DMS153 treated with DMSO at 0.1 percent for 48 hours (cell line): ENCODE measurements around the gene TREX2.
"Not testable (repeated sequence)": the region's sequence is repeated elsewhere in the genome, so short reads cannot be mapped to it uniquely, and the experiment has no call there.

Experiments used
- DNase-seq: peaks from one replicate; lab custom pipeline; 2025; ENCODE audit not compliant: unreplicated experiment; lab: John Stamatoyannopoulos, UW

The TREX2 gene

DNA sequence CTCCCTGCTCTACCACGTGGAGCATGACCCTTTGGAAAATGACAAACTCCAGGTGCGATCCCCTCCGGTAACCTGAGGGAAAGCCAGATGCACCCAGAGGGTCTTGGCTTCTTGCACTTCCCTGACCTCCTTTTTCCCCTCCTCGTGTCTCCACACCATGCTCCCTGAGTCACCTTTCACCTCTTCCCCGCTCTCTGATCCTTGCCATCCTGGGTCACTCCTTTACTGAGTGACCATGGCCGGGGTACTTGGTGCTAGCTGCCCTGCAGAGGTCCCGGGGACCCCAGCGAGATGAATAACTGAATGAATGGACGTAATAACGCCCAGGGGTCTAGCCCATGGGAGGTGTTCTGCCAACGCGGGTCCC lies 35.0 kb downstream of the TREX2 start:
- DNase-seq, result no peak

DNA sequence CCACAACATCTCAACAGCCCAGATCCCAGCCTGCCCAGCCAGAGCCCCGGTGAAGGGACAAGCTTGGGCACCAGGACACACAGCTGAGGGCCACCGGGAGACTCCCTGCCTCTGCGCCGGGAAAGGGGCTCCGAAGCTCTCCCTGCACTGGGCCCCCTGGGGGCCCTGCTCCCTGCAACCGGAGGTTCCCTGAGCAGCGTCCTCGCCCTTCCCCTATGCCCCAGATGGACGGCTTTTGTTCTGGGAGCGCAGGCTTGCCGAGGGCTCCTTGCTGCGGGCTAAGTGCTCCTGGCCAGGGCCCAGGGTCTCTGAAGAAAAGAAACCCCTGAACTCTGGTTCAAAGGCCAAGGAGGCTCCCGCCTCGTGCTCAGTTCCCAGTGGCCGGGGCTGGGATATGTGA lies 35.5 kb downstream of the TREX2 start:
- DNase-seq, result no peak

GRCh38 chrX:153409414-153410101 lies 36.3 kb downstream of the TREX2 start:
- no peak for DNase-seq

GRCh38 chrX:153408871-153409351 lies 36.9 kb downstream of the TREX2 start:
- no peak for DNase-seq

GRCh38 chrX:153408221-153408721 lies 37.6 kb downstream of the TREX2 start:
- DNase-seq, result no peak

DNA sequence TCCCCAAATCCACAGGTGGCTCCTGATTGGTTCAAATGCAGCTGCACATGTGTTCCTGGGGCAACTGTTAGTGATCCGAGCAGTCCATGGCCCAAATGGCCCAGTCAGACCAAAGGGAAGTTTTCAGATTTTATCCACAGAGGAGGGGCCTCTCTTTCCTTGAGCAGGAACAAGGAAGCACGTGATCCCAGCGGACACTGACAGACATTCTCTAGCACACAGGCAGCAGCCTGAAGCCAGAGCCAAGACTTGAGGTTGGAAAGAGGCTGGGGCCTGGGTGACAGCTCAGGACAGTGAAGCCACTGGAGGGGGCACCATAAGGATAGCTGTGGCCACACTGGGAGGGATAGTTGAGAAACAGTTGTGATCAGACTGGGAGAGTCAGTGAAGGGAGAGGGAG lies 38.1 kb downstream of the TREX2 start:
- no peak for DNase-seq

GRCh38 chrX:153406903-153407302 lies 39.0 kb downstream of the TREX2 start:
- DNase-seq, result no peak

DNA sequence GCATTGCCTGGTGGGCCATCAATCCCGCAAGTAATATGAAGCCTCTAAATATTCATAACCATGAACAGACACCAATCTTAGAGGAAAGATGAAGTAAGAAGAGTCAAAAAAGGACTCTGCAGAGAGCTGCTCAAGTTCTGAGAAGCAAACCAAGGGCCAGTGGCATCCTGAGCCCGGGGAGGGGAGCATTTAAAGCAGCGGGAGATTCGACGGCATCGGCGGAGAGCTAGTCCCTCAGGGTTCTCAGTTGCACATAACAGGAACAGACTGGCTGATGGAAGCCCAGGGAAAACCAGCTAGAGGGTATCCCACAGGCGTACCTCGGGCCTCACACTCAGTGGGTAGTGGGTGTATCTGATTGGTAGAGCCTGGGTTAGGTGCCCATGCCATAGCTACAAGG lies 39.8 kb downstream of the TREX2 start:
- no peak for DNase-seq

- DNase-seq, result no peak
Measured at GRCh38 chrX:153405426-153405825, 40.4 kb downstream of the TREX2 start.

GRCh38 chrX:153404333-153404732 lies 41.5 kb downstream of the TREX2 start:
- DNase-seq, result not testable (repeated sequence)

DNA sequence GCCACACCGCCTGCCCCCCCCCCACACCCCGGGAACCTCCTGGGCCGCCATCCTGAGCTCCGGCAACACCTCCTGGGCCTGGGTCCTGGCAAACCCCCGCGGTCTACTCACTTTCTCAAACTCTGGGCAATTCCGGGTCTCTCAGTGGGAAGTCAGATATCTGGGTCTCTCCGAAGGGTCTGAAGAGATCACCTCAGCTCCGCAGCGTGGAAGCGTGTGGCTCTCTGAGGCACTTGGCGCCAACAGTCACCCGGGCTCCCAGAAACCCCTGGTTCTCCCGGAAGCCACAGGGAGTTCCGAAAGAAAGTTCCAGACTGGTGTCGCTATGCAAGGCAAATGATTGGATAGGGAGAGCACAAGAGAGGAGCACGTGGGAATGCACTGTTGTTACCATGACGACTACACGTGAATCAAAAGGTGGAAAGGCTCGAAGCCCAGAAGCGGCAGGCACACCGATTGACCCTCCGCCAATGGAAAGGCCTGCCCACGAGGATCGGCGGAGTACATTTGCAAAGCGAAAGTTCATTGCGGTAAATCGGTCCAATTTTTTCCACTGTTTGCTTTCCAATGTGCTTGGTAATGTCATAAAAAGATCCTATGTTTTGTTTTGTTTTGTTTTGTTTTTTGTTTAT lies 44.6 kb downstream of the TREX2 start, which contains the start of gene PNMA6E:
Gene PNMA6E (minus strand): TSS at position 218 of the 632 bp plus-strand sequence. CDS start 2,501 bp downstream, outside the sequence.
- no peak for DNase-seq

- no peak for DNase-seq
Measured at GRCh38 chrX:153400146-153401132, 45.4 kb downstream of the TREX2 start.

- DNase-seq, result no peak
Measured at GRCh38 chrX:153398275-153398960, 47.4 kb downstream of the TREX2 start.

DNA sequence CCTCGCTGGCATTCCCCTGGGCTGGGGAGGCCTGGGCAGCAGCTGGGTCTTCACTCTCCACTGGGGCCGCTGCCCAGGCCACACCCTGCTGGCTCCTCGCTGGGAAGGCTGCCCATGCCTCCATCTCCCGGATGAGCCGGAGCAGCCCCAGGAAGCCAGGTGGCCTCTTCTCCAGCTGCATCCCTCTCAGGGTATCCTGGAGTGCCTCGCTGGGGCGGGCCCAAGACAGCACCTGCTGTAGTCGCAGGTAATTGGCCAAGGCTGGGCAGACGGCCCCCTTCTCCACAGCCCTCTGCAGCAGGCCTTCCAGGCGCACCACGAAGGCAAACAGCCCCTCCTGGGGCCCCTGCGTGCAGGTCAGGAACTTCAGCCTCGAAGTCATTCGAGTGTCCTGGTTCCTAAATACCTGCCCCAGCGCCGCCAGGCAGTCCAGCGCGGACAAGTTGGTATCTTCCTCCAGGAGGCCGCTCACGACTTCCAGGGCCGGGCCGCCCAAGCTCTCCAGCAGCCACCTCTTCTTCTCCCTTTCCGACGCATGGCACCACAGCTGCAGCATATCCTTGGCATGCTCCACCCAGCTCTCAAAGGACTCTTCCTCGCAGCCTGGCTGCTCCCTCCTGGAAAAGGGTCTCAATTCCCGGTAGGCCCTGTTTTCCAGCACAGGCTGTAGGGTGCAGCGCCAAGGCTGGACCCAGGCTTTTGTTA lies 48.4 kb downstream of the TREX2 start:
- DNase-seq, result no peak

GRCh38 chrX:153396320-153397195 lies 49.3 kb downstream of the TREX2 start:
- no peak for DNase-seq

DNA sequence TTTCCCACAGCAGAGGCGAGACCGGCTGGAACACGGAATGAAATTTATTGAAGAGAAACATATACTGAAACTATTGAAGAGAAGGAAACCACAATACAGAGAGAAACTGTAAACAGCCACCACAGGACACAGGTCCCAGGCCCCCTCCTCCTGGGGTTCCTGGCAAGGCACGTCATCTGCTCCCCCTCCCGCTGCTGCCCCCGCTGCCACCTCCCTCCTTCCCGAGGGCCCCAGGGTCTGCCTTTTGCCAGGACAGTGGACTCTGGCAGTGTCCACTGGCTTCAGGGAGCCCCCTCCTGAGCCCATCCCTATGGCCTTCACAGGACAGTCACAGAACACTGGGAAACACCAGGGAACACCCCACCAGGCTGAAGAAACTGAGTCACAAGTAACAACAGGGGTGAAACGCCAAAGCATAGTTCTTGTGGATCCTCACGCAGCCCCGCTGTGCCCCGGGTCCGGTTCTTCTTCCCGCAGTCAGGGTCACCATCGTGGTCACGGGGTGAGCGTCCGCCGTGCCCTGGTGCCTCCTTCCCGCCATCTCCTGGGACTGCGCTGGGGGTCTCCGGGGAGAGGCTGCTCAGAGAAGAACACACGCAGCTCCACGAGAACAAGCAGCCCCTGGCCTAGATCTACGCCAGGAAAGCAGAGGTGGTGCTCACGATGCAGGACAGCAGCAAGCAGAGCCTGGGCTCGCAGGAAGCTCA lies 50.1 kb downstream of the TREX2 start:
- DNase-seq, result no peak

GRCh38 chrX:153394612-153395011 lies 51.2 kb downstream of the TREX2 start:
- no peak for DNase-seq
